HG03097 (cell line): ENCODE data around the gene ATRNL1.

Experiments used
- ATAC-seq: cut with Tn5 transposase; IDR thresholded peaks from one replicate; pipeline ENCODE4 v1.9.1; 2021; ENCODE audit not compliant: unreplicated experiment, low FRiP score

The ATRNL1 gene

GRCh38 chr10:115936926-115937767 lies 844.0 kb downstream of the ATRNL1 start:
- ATAC-seq: no peak

- ATAC-seq: no peak
Observed at GRCh38 chr10:115937768-115938056, 844.5 kb downstream of the ATRNL1 start.

- no peak for ATAC-seq
Observed at GRCh38 chr10:115939101-115939854, 846.1 kb downstream of the ATRNL1 start.

- no peak for ATAC-seq
Observed at GRCh38 chr10:115941361-115941771, 848.2 kb downstream of the ATRNL1 start.

- no peak for ATAC-seq
Observed at GRCh38 chr10:115942101-115942500, 848.9 kb downstream of the ATRNL1 start.

GRCh38 chr10:115944538-115944937 lies 851.4 kb downstream of the ATRNL1 start:
- ATAC-seq: no peak

- no peak for ATAC-seq
Observed at GRCh38 chr10:115945701-115946445, 852.7 kb downstream of the ATRNL1 start.

GRCh38 chr10:115947104-115947503 lies 853.9 kb downstream of the ATRNL1 start:
- no peak for ATAC-seq

GRCh38 chr10:115948465-115948864 lies 855.3 kb downstream of the ATRNL1 start:
- no peak for ATAC-seq

GRCh38 chr10:115949282-115949844 lies 856.2 kb downstream of the ATRNL1 start:
- no peak for ATAC-seq

GRCh38 chr10:115950320-115950719 lies 857.2 kb downstream of the ATRNL1 start:
- no peak for ATAC-seq

GRCh38 chr10:115951242-115951641 lies 858.1 kb downstream of the ATRNL1 start:
- no peak for ATAC-seq

GRCh38 chr10:115953281-115953680 lies 860.1 kb downstream of the ATRNL1 start:
- no peak for ATAC-seq

GRCh38 chr10:115953968-115954367 lies 860.8 kb downstream of the ATRNL1 start:
- ATAC-seq: no peak

- no peak for ATAC-seq
Observed at GRCh38 chr10:115956225-115957011, 863.3 kb downstream of the ATRNL1 start.

GRCh38 chr10:115957012-115957399 lies 863.8 kb downstream of the ATRNL1 start:
- ATAC-seq: no peak

GRCh38 chr10:115957786-115958442 lies 864.7 kb downstream of the ATRNL1 start:
- ATAC-seq: no peak

- no peak for ATAC-seq
Observed at GRCh38 chr10:115963848-115964247, 870.7 kb downstream of the ATRNL1 start.

- ATAC-seq: no peak
Observed at GRCh38 chr10:115964827-115965226, 871.7 kb downstream of the ATRNL1 start.

- no peak for ATAC-seq
Observed at GRCh38 chr10:115965376-115965775, 872.2 kb downstream of the ATRNL1 start.
